HEK293T (cell line): Measurements from ENCODE around the gene NXT2.
"Not testable (repeated sequence)": the region's sequence is repeated elsewhere in the genome, so short reads cannot be mapped to it uniquely, and the experiment has no call there.

Source experiments
- CTCF ChIA-PET: fragments of 350-600 bp; formaldehyde crosslinking; extraction: SDS; loops from one replicate; lab custom pipeline; 2021; ENCODE audit warnings: antibody characterized with exemption, inconsistent platforms; lab: Yijun Ruan, JAX
- POLR2A ChIA-PET: fragments of 350-600 bp; formaldehyde crosslinking; extraction: SDS; loops from one replicate; lab custom pipeline; 2020; ENCODE audit warnings: antibody characterized with exemption, inconsistent platforms; lab: Yijun Ruan, JAX
- DNase-seq: peaks from one replicate; pipeline ENCODE4 v3.0.0; 2012; ENCODE audit warnings: mixed read lengths; ENCODE audit errors: extremely low spot score
- ARNT ChIP-seq: fragments of 450-650 bp; IDR thresholded peaks from 2 replicates; pipeline ENCODE4 v1.6.1; 2017; ENCODE audit warnings: mild to moderate bottlenecking
- BHLHE40 ChIP-seq: fragments of 450-650 bp; IDR thresholded peaks from 2 replicates; pipeline ENCODE4 v1.6.1; 2016; ENCODE audit warnings: mild to moderate bottlenecking, moderate library complexity, borderline replicate concordance
- CTBP1 ChIP-seq: fragments of 450-650 bp; IDR thresholded peaks from 2 replicates; pipeline ENCODE4 v1.6.1; 2016; ENCODE audit warnings: borderline replicate concordance
- ELF4 ChIP-seq: fragments of 450-650 bp; IDR thresholded peaks from 2 replicates; pipeline ENCODE4 v1.6.1; 2017; ENCODE audit warnings: antibody characterized with exemption
- FOXA1 ChIP-seq: fragments of 450-650 bp; IDR thresholded peaks from 2 replicates; pipeline ENCODE4 v1.6.1; 2016; ENCODE audit warnings: mild to moderate bottlenecking
- FOXK2 ChIP-seq: fragments of 450-650 bp; IDR thresholded peaks from 2 replicates; pipeline ENCODE4 v1.6.1; 2016; ENCODE audit warnings: mild to moderate bottlenecking
- FOXM1 ChIP-seq: fragments of 450-650 bp; IDR thresholded peaks from 2 replicates; pipeline ENCODE4 v1.6.1; 2017; ENCODE audit warnings: mild to moderate bottlenecking, borderline replicate concordance
- HDGF ChIP-seq: fragments of 450-650 bp; IDR thresholded peaks from 2 replicates; pipeline ENCODE4 v1.6.1; 2017; ENCODE audit warnings: antibody characterized with exemption, borderline replicate concordance
- L3MBTL2 ChIP-seq: fragments of 450-650 bp; conservative IDR thresholded peaks from 2 replicates; pipeline ENCODE4 v1.6.1; 2016; ENCODE audit warnings: mild to moderate bottlenecking
- LEF1 ChIP-seq: fragments of 450-650 bp; IDR thresholded peaks from 2 replicates; pipeline ENCODE4 v1.6.1; 2017; ENCODE audit warnings: mild to moderate bottlenecking, borderline replicate concordance
- NFRKB ChIP-seq: fragments of 450-650 bp; IDR thresholded peaks from 2 replicates; pipeline ENCODE4 v1.6.1; 2016; ENCODE audit warnings: mild to moderate bottlenecking, moderate library complexity
- SP1 ChIP-seq: fragments of 450-650 bp; IDR thresholded peaks from 2 replicates; pipeline ENCODE4 v1.6.1; 2017
- SUZ12 ChIP-seq: fragments of 450-650 bp; IDR thresholded peaks from 2 replicates; pipeline ENCODE4 v1.6.1; 2016; ENCODE audit warnings: mild to moderate bottlenecking
- TARDBP ChIP-seq: fragments of 450-650 bp; IDR thresholded peaks from 2 replicates; pipeline ENCODE4 v1.6.1; 2016
- ZNF384 ChIP-seq: fragments of 450-650 bp; IDR thresholded peaks from 2 replicates; pipeline ENCODE4 v1.6.1; 2016
- TF ChIP-seq, protein P1 (sequence below): fragments of 450-650 bp; IDR thresholded peaks from 2 replicates; pipeline ENCODE4 v1.6.1; 2016

NXT2 gene

GRCh38 chrX:109553862-109554261 lies 17.2 kb downstream of the NXT2 start:
- ChIA-PET CTCF (no interaction called here), POLR2A (no interaction called here)
- TF ChIP-seq ARNT = no peak
- TF ChIP-seq FOXM1 = no peak
- no peak for TF ChIP-seq L3MBTL2
- TF ChIP-seq BHLHE40 = no peak
- TF ChIP-seq SP1 = no peak
- TF ChIP-seq ZNF384 = no peak
- no peak for TF ChIP-seq FOXK2
- DNase-seq = no peak

DNA sequence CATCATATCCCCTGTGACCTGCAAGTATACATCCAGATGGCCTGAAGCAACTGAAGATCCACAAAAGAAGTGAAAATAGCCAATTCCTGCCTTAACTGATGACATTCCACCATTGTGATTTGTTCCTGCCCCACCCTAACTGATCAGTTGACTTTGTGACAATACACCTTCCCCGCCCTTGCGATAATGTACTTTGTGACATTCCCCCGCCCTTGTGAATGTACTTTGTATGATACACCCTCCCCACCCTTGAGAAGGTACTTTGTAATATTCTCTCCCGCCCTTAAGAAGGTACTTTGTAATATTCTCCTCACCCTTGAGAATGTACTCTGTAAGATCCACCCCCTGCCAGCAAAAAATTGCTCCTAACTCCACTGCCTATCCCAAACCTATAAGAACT lies 39.4 kb downstream of the NXT2 start:
- CTCF ChIA-PET, DNase-seq, POLR2A ChIA-PET: not testable (repeated sequence)

GRCh38 chrX:109577055-109577454 lies 40.4 kb downstream of the NXT2 start:
- CTCF ChIA-PET = no interaction called here
- no peak for DNase-seq
- TF ChIP-seq BHLHE40 (no peak), FOXA1 (no peak), CTBP1 (no peak), ZNF384 (no peak), HDGF (no peak), L3MBTL2 (no peak), SUZ12 (no peak), ELF4 (no peak), FOXK2 (no peak), LEF1 (no peak), TARDBP (no peak), NFRKB (no peak), SP1 (no peak), FOXM1 (no peak), ARNT (no peak)
- TF ChIP-seq, protein P1, sequence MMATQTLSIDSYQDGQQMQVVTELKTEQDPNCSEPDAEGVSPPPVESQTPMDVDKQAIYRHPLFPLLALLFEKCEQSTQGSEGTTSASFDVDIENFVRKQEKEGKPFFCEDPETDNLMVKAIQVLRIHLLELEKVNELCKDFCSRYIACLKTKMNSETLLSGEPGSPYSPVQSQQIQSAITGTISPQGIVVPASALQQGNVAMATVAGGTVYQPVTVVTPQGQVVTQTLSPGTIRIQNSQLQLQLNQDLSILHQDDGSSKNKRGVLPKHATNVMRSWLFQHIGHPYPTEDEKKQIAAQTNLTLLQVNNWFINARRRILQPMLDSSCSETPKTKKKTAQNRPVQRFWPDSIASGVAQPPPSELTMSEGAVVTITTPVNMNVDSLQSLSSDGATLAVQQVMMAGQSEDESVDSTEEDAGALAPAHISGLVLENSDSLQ = no peak
- POLR2A ChIA-PET = no interaction called here

GRCh38 chrX:109578916-109579315 lies 42.3 kb downstream of the NXT2 start:
- TF ChIP-seq BHLHE40 (no peak), NFRKB (no peak), TARDBP (no peak), L3MBTL2 (no peak), FOXK2 (no peak), FOXA1 (no peak), ZNF384 (no peak)
- TF ChIP-seq, protein P1 = no peak
- ChIA-PET CTCF (no interaction called here), POLR2A (no interaction called here)
- no peak for DNase-seq

GRCh38 chrX:109585488-109585887 lies 48.8 kb downstream of the NXT2 start:
- POLR2A ChIA-PET = no interaction called here
- no peak for DNase-seq

DNA sequence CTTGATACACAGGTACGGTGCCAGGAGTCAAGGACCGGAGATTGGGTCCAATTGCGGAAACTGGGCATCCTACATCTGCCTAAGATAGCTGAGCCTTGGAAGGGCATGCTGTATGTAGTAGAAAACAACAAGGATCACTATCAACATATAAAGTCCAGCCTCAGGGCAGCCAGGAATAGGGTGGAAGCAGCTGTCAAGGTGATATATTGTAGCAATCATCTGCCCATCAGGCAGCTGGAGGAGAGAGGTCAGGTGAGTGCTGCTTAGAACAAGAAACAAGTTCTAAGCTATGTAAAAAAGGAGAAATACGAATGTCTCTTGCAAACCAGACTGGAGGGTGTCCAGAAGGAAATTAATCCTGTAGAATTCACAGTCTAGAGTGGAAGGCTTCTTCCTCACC lies 53.5 kb downstream of the NXT2 start:
- POLR2A ChIA-PET = no interaction called here
- CTCF ChIA-PET = no interaction called here
- TF ChIP-seq ARNT = no peak
- no peak for TF ChIP-seq FOXM1
- TF ChIP-seq SUZ12 = no peak
- TF ChIP-seq, protein P1 = no peak
- no peak for TF ChIP-seq FOXK2
- TF ChIP-seq BHLHE40 = no peak
- no peak for TF ChIP-seq SP1
- no peak for TF ChIP-seq NFRKB
- no peak for TF ChIP-seq TARDBP
- no peak for TF ChIP-seq FOXA1
- no peak for TF ChIP-seq ELF4
- no peak for TF ChIP-seq CTBP1
- no peak for DNase-seq

More at GRCh38 chrX:109585488-109585887, 48.8 kb downstream of the NXT2 start:
- TF ChIP-seq SP1 = no peak
- TF ChIP-seq TARDBP = no peak
- TF ChIP-seq FOXM1 = no peak
- TF ChIP-seq BHLHE40 = no peak
- no peak for TF ChIP-seq FOXK2
- TF ChIP-seq CTBP1 = no peak
- CTCF ChIA-PET = no interaction called here
